Activated CD4-positive, alpha-beta T cell treated with anti-CD3 and anti-CD28 coated beads, Interleukin-10, Interleukin-2, amounts not matched to agents 100 ng/mL and 50 ng/mL, durations not matched to agents 16 hours and 8 hours (primary cell): ENCODE measurements around the gene EEF1AKMT2.
"Not testable (repeated sequence)": the region's sequence is repeated elsewhere in the genome, so short reads cannot be mapped to it uniquely, and the experiment has no call there.

Experiments used
- DNase-seq: peaks from one replicate; pipeline ENCODE4 v3.0.0-alpha.2; 2020

EEF1AKMT2 gene

DNA sequence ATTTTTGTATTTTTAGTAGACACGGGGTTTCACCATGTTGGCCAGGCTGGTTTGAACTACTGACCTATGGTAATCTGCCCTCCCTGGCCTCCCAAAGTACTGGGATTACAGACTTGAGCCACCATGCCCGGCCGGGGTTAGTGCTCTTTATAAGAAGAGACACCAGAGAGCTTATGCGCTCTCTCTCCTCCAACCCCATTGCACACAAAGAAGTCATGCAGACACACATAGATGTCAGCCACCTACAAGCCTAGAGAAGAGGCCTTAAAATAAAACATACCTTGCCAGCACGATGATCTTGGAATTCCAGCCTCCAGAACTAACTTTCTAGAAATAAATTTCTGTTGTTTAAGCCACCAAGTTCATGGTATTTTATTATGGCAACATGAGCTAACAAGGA, 37.5 kb downstream of the EEF1AKMT2 start:
- DNase-seq, result no peak

DNA sequence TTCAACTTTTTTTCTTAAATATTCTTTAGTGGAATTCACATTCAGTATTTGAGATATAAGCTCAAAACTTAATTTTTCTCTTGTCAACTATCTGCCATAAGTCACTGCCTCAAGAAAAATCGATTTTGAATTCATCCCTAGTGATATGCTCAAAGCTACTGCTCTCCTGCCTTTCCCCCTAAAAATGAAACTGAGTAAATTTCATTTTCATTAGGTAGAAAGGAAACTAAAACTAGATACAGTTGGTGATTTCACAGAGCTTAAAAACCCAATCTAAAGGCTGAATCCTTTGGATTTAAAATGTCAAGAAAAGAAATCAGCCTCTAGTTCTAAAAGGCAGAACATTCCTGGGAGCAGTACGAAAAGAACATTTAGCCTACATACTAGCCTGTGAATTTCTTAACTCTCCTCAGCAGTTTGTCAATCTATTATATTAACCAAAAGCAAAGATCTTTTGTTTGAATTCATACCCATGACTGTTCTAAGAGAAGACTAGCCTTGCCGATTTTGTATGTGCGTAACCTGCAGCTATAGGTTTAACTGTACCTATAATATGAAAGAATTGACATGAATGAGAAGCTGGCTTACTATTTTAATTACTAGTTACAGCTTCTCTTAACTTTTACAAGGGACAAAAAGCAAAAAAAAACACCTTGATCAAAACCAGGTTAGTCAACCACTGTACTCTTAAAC, 42.6 kb downstream of the EEF1AKMT2 start:
- peak; percentile 29 for DNase-seq

DNA sequence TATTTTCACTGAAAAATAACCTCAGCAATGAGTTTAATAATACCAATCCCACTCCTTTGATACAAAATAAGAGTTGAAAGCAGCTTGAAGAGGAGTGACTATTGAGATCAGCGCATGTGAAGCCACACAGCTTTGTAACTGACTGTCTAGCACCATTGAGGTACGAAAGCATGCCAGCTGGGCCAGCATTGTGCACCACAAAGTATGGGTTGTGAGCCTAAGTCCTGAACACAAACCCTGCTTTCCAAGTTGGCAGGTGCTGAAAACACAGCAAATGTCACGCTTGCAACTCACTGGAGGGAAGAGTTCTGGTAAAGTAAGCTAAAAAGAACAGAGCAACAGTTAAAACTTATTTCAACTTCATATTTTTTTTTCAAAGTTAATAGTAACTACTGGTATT, 43.5 kb downstream of the EEF1AKMT2 start:
- DNase-seq, result no peak

DNA sequence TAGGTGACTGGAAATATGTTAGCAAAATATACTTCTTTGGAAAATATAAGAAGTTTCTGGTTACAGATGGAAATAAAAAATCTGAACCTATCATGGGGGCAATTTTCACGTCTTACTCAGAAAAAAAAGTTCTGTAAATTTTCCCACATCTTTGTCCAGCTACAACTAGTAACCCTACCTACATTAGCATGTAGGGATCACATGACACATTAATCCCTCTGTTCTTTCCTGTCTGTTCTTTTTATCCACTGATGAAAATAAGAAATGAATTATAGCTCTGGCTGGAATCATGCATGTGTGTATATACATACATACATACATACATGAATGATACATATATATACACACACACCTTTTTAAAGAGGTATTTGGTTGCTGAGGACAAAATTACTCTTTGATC, 43.9 kb downstream of the EEF1AKMT2 start:
- no peak for DNase-seq

DNA sequence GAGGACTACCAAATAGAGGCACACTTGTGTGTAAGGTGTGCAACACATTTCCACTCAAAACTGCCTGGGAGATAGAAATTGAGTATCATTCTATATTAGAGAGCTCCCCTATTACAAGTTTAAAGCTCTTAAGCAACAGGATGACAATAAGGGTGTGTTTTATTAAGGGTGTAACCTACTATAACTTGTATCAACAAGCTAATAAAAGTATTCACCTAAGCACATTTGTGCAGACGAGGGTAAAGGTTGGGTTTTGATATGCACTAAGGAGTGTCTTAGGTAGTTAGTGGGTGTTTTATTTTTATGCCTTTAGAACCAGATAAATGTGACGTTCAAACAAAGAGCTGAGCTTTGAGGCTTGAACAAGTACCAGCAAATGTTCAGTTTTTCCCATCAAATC, 44.7 kb downstream of the EEF1AKMT2 start:
- DNase-seq, result no peak

DNA sequence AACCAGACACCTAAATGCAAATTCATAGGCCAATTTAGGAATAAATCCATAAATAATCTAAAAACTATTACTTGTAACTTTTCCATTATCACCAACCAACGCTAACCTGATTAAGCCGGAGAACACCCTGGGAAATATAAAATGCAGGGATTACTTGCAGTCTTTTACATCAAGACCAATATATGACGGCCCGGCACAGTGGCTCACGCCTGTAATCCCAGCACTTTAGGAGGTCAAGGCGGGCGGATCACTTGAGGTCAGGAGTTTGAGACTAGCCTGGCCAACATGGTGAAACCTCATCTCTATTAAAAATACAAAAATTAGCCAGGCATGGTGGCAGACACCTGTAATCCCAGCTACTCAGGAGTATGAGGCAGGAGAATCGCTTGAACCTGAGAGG, 45.2 kb downstream of the EEF1AKMT2 start:
- not testable (repeated sequence) for DNase-seq

DNA sequence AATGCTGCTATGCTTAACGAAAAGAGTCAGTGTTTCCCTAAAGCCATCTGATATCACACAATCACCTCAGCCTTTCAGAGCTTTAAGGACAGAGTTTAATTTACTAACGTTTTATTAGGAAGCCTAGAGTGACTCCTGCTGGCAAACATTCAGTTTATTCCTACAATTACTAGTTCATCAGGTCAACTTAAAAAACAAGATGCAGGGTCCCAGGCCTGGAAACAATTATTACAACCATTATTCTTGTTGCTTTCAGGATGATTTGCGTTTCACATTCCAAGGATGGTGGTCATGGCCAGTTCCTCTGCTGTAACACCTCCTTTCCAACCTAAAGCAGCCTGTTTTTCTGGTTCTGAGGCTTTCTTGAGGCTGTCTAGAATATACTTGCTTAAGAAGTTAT, 46.0 kb downstream of the EEF1AKMT2 start:
- peak; percentile 33 for DNase-seq

DNA sequence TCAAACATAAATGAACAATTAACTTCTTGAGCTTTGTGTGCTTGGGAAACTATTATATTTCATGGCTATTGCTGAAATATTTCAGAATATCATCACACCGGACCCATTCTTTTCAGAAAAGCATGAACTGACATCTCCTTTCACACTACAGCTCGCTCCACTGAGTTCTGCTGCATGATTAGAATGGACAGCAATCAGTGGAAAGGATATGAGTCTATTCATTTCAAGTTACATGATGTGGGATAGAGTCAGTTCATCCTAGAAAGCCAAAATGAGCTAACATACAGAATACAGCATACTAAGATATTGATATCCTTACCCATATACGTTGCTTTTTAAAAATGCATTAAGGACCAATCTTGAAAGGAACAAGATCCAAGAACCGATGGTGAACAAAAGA, 46.4 kb downstream of the EEF1AKMT2 start:
- DNase-seq, result no peak

DNA sequence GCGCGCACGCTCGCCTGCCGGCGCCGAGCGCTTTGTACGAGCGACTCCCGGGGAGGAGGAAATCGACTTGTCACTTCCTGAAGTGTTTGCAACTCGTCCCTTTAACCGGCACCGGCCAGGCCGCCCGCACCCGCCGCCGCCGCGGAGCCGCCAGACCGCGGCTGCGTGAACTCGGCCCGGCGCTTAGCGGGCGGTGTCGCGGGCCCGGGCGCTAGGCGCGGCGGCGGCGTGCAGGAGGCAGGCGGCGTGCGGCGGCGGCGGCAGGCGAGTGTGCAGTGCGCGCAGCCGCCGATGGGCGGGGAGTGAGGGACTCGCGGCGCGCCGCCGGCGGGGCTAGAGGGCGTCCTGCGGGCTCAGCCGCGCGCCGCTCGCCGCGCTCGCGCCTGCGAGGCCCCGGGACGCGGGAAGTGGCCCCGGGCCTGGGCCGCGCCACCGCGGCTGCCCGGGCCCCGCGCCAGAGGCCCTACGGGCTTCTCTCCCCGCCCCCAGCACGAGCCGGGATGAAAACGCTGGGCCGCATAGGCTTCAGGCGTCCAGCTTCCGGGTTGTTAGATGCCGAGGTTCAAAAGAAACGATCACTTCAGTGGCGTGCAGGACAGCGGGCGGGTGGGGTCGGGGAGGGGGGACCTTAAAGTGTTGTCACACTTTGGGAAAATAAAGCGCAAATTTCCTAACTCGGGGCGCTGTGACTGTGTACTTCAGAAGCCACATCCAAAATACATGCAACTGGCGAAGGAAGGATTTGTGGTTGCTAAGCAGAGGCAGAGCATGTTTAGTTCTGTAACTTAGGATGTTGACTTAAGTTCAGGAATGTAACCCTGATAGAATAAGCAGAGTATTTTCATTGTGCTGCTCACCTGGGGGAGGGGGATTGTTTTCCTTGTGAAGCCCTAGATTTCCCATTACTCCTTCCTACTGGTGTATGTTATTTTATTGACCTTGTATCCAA, 47.3 kb downstream of the EEF1AKMT2 start, which contains the start of gene FAM53B:
TSS of gene FAM53B (minus strand) at position 277 of the 949 bp plus-strand sequence. CDS start 37,665 bp downstream, outside the sequence.
- peak; percentile 83 for DNase-seq

DNA sequence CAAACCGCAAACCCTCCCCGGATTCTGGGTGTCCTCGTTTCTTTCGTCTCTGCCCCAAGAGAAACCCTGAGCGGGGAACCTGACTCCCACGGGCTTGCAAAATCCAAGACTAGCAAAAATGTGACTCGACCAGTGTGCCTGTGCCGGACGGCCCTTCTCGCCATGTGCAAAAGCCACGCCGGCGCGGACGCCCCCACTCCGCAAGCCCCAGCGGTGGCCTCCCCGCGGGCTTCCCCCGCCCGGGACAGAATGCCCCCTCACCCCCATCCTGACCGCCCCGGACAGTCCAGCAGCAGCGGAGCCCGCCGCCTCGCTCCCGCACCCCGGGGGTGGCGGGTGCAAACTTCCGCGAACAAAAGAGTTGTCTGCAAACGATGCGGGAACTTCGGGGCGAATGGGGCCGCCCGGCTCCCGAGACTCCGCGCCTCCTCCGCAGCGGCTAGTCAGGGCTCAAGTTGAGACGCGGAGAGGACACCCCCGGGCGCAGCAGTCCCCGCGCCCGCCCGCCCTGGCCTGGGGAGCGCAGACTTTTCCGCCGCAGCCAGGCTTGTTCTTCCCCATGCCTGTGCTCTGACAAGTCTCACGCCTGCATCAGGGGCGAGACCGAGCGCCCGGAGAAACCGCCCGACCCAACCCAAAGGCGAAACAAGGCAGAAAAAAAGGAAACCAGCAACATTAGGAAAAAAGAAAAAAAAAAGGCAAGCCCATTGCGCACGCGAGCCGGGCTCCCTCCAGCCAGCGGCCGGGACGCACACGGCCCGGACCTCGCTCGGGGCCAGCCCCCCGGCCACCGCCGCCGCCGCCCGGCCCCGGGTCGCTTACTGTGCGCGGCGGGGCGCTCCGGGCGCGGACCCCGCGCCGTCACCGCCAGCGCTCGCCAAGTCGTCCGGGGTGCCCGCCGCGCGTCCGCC, 48.2 kb downstream of the EEF1AKMT2 start:
- no peak for DNase-seq

DNA sequence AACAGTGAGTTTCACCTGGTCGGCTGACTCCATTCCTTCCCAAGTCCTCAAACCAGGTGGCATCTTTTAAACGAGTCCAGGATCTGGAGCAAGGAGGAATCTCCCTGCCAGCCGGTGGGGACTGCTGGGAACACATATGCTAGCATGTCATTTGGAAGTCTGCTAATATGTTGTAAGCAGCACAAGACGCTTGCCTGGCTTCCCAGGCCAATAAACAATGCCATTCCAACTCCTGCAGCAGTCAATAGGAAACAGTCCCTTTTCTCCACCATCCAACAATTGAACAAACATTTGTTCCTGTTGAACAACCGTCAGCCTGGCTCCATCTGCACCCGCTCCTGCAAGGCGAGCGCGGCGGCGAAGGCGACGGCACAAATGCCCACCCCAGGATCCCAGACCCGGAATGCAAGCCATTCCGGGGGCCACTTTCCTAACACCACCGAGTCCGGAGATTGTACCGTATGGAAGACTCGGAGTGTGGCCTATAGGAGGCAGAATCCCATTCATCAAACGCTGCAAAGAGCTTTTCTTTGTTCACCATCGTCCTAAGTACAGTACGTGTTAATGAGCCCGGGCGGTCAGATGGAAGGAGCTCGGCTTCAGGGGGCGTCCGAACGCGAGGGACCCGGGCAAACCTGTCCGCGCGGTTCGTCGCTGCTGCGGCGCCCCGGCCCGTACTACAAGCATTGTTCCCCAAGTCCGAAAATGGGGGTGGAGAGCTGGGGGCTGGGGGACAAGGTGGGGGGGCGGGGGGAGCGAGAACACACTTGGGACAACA, 49.1 kb downstream of the EEF1AKMT2 start:
- no peak for DNase-seq

DNA sequence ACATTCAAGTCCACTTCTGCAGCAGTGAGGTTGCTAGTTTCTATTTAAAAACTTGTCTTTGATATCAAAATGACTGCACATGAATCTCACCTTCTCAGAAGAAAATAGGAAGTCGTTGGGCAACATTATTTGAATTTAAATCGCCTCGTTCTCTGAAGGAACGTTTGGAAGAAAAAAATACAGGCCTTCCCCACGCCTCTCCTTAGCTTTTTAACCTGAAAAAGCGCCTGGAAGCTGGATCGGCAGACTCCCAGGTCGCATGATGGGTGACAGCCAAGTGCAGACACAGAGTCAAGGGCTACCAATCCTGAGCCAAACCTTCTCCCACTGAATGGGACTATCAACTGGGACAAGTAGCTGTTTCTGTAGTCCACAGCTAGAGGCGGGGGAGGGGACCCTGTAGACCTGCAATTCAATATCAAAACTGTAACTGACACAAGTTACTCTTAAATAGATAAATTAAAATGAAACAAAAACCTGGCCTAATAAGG, 49.7 kb downstream of the EEF1AKMT2 start:
- no peak for DNase-seq

DNA sequence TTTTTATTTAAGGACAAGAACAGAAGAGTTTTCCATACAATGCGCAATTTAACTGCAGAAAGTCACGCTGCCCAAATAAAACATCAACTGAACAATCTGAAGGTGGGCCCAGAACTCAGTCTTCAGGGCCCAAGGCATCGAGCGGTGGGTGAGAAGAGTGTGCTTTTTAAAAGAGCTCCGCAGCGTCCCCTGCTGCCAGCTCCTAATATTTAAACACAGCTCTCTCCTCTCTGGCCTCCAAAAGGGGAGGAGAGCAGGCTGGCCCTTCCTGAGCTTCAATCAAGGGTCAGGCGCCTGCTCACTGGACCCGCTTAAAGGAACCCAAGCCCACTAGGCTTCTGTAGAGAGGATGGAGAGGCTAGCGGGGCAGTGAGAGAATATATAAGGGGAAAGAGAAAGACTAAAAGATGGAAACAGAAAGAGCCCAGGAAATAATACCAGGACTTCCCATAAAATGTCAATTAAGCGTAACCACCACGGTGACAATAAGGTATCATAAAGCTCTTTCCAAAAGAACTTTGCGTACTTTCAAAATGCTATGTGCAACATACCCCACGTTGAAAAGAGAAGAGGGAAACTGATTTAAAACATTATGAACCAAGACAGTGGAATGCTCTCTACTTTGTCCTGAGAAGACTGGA, 50.3 kb downstream of the EEF1AKMT2 start:
- peak; percentile 79 for DNase-seq

DNA sequence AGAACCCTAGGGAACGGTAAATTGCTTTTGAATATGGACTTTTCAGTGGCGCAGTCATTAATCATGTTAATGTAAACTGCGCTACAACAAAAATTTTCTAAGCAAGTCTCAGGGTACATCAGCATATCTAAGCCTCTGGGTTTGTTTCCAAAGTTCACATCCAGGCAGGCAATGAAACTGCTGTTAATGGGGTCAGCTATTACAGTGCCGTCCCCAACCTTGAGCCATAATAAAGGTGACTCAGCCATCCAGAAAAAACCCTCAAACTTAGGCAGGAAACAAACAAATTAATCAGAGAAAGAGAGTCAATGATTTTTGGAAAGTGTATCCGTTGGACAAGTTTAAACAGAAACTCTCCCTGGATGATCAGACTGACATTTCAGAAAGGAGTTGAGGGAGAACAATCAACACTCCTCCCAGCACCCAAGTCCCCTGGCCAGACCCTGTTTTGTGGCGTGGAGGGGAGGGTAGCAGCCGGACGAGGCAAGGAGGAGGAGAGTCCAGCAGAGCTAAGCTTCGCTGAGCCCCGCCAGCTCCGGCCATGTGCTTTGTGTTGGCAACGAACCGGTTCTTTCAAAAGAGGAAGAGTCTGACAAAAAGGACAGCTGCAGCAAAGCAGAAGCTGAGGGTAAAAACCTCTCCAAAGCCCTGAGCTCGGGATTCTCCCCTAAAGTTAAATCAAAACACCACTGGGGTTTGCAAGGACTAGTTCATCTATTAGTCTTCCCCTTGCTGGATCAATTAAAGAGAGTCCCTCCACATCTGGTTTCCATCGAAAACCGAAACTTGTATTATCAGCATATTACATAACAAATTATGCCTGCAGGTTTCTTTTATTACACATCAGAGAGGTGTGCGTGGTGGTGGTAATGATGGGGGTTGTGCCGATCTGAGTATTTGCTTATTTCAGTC, 51.1 kb downstream of the EEF1AKMT2 start:
- DNase-seq, result peak; percentile 45

DNA sequence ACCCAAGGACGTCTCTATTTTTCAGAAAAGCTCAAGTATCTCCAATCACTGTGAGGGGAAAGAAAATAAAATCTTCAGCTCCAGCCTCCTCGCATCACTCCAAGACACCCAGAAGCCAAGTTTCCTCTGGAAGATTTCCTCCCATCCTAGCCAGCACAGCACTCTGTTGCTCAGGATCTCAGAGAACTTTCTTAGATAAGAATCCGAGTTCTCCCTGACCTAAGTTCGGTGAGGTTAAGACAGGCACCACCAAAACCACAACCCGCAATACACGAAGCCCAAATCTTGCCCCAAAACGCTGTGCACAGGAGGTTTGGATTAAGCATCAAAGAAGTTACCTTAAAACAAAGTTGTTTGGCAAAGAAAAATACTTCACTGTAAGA, 51.7 kb downstream of the EEF1AKMT2 start:
- DNase-seq, result no peak

DNA sequence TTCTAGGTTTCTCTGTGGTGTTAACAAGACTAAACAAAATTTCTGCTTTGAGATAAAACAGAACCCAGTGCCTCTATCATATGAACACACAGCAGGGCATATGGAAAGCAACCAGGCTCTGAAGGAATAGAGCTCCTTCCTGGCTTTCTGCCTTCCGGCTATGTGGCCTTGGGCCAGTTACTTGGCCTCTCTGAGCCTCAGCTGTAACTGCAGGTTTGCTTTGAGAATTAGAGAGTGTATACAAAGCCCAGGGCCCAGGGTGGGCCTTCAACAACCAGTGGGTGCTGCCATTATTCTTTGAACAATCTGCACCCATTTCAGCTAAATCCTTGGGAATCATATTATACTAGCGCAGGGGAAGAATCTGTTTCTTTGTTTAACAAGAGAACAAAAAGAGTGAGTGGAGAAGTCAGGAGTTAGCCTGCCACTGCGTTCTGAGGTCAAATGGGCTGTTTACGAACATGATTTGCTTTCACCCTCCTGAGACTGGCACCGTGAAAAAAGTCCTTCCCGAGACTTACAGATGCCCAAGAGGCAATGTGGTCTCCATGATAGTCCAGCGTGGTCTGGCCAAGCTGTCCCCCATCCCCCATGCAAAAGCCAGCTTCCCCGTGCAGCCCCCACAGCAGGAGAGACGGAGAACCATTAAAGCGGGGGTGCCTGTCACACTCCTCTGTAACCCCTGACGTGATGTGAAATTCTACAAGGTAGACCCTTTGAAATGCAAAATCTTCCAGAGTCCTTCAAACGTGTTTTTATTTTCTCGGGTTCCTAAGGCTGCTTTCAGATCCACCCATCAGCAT, 52.4 kb downstream of the EEF1AKMT2 start:
- DNase-seq, result no peak

DNA sequence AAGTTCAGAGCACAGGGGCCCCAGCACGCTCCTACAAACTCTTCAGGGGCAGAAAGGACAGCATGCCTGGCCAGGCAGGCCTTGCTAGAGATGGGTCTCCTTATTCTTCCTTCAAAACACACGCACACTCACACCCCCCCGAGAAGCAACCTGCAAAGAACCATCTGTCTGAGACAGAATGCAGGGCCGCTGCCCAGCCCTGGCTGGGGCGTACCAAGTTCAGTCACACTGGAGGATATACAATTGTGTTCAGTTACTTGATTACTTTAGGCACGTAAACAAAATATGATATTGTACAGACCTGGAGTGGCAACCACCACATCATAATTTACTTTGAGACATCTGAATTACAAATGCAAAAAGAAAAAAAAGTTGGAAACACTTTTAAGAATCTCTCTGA, 53.2 kb downstream of the EEF1AKMT2 start:
- DNase-seq, result no peak

DNA sequence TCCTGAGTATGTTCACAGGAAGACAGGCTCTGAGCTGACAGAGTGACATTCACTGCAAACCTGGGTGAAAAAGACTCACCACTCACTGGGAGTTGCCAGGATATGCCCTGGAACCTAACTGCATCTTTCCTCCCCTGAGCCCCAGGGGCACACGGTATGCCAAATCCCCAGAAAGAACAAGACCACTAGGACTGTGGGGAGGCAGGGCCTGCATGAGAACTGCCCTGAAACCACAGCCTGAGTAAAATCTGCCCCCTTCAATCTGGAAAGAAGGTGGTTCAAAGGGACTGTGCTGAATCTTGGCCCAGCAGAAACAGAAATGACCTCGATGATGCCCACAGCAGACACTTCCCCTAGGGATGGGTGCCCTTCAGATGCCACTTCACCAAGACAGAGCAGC, 54.0 kb downstream of the EEF1AKMT2 start:
- DNase-seq, result no peak

DNA sequence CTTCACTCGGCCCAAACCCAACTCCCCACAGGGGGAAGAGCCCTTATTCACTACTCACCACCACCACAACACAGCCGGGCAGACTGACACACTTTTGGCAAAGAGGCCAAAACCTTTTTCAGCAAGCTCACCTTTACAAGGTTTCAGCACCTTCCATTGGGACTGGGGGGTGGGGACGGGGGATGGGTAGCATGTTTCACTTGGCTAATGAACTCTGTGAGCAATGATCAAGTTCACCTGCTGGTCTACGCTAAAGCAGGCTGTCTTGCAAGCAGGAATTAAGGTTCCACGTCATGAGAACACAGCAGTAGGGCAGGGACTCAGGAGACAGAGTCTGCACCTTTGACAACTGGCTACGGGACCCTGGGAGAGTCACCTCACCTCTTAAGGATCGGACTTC, 54.5 kb downstream of the EEF1AKMT2 start:
- no peak for DNase-seq
